Measurements from ENCODE around the gene RNF144B.

DNA sequence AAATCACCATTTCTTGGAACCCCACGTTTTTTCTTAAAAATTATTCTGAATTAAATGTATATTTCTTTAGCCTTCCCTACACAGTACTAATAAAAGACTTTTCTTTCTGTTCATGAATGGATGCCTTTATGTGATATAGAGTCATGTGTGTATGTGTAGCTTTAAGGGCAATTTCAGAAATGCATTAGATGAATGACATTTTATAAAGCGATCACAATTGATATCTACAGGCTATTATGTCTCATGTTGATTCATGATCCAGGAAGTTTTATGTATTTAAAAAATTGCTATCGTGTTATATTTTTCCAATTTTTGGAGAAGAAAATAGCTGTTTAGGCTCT lies 81.3 kb downstream of the RNF144B start:
- no peak for TF ChIP-seq POLR2A (IDR thresholded peaks at IDR 0.05; ENCODE audit: low read depth, low read length)
- TF ChIP-seq POLR2AphosphoS5 (IDR thresholded peaks at IDR 0.05; ENCODE audit: low read depth, low read length), result no peak

Data from GM12892 (cell line).